ENCODE results near the gene FBXW8. TPM values are rescaled to one million over a fixed set of nuclear protein-coding genes. Genes with fewer than 3 reads are reported as not detected.

Gene FBXW8
- polyA plus RNA-seq, 1 donor (not counting 4 experiments of a cell fraction or from before 2014, with no cell fraction given) = 5.0 TPM

- H2AFZ ChIP-seq (ENCODE audit: control insufficient read depth, low read length) = no peak overlapping the region
- no peak for TF ChIP-seq CTCF (optimal IDR thresholded peaks at IDR 0.05 in 1 of 3, IDR thresholded peaks at IDR 0.05 in 1 of 3, conservative IDR thresholded peaks at IDR 0.05 in 1 of 3; ENCODE audit: extremely low read depth in 1 of 3, insufficient read depth in 2 of 3, low read length in 3 of 3)
- TF ChIP-seq EZH2 (IDR thresholded peaks at IDR 0.05; ENCODE audit: low read length) = no peak
- no peak overlapping the region for H3K27ac ChIP-seq (ENCODE audit: control insufficient read depth, insufficient read depth, low read length)
- FAIRE-seq (no peak), DNase-seq (ENCODE audit: low read depth, low spot score) (no peak)
- H4K20me1 ChIP-seq (ENCODE audit: control insufficient read depth, extremely low read depth, insufficient read depth, low read length) = no peaks in the 10 kb centered on the region
- H3K9me3 ChIP-seq (ENCODE audit: control insufficient read depth, low read depth, low read length) = no peaks in the 10 kb centered on the region
- H3K9me1 ChIP-seq (ENCODE audit: control insufficient read depth, extremely low read depth, insufficient read depth, low read length) = no peaks in the 10 kb centered on the region
- H3K4me3 ChIP-seq (ENCODE audit: control insufficient read depth in 2 of 3, extremely low read depth in 1 of 3, insufficient read depth in 2 of 3, low read depth in 1 of 3, low read length in 3 of 3) = no peak overlapping the region
- dilution Hi-C loops (cut with MboI; ENCODE audit: extremely low pct_ligation_motif_present, low sequenced_read_pairs) = no loop called here
- peaks cover 10% of the 10 kb centered on the region for H3K27me3 ChIP-seq (ENCODE audit: control insufficient read depth, extremely low read depth, insufficient read depth, low read length)
- H3K4me2 ChIP-seq (ENCODE audit: control insufficient read depth, extremely low read depth, insufficient read depth, low read depth, low read length) = no peak overlapping the region
- H3K36me3 ChIP-seq (ENCODE audit: control insufficient read depth in 2 of 2, extremely low read depth in 1 of 2, insufficient read depth in 2 of 2, low read length in 2 of 2) = no peaks in the 10 kb centered on the region
- H3K9ac ChIP-seq (ENCODE audit: control insufficient read depth, extremely low read depth, insufficient read depth, low read length) = no peak overlapping the region
- no peaks in the 10 kb centered on the region for H3K79me2 ChIP-seq (ENCODE audit: control insufficient read depth, insufficient read depth, low read length)
- no peaks in the 10 kb centered on the region for H3K4me1 ChIP-seq (ENCODE audit: control insufficient read depth, extremely low read depth, insufficient read depth, low read length)
These were observed 129.2 kb downstream of the FBXW8 start for GRCh38 chr12:117039891-117040309.

- dilution Hi-C loops (cut with MboI; ENCODE audit: extremely low pct_ligation_motif_present, low sequenced_read_pairs) = no loop called here
- Histone ChIP-seq H3K4me1 (ENCODE audit: control insufficient read depth, extremely low read depth, insufficient read depth, low read length) (no peaks in the 10 kb centered on the region), H3K27me3 (ENCODE audit: control insufficient read depth, extremely low read depth, insufficient read depth, low read length) (peaks cover 14% of the 10 kb centered on the region), H3K27ac (ENCODE audit: control insufficient read depth, insufficient read depth, low read length) (no peak overlapping the region), H3K4me2 (ENCODE audit: control insufficient read depth, extremely low read depth, insufficient read depth, low read depth, low read length) (no peak overlapping the region), H4K20me1 (ENCODE audit: control insufficient read depth, extremely low read depth, insufficient read depth, low read length) (no peaks in the 10 kb centered on the region), H2AFZ (ENCODE audit: control insufficient read depth, low read length) (no peak overlapping the region), H3K79me2 (ENCODE audit: control insufficient read depth, insufficient read depth, low read length) (no peaks in the 10 kb centered on the region), H3K36me3 (ENCODE audit: control insufficient read depth in 2 of 2, extremely low read depth in 1 of 2, insufficient read depth in 2 of 2, low read length in 2 of 2) (no peaks in the 10 kb centered on the region), H3K4me3 (ENCODE audit: control insufficient read depth in 2 of 3, extremely low read depth in 1 of 3, insufficient read depth in 2 of 3, low read depth in 1 of 3, low read length in 3 of 3) (no peak overlapping the region), H3K9me3 (ENCODE audit: control insufficient read depth, low read depth, low read length) (no peaks in the 10 kb centered on the region), H3K9me1 (ENCODE audit: control insufficient read depth, extremely low read depth, insufficient read depth, low read length) (no peaks in the 10 kb centered on the region), H3K9ac (ENCODE audit: control insufficient read depth, extremely low read depth, insufficient read depth, low read length) (no peak overlapping the region)
- no peak for FAIRE-seq
- DNase-seq (ENCODE audit: low read depth, low spot score) = no peak
- no peak for TF ChIP-seq CTCF (optimal IDR thresholded peaks at IDR 0.05 in 1 of 3, IDR thresholded peaks at IDR 0.05 in 1 of 3, conservative IDR thresholded peaks at IDR 0.05 in 1 of 3; ENCODE audit: extremely low read depth in 1 of 3, insufficient read depth in 2 of 3, low read length in 3 of 3)
- no peak for TF ChIP-seq EZH2 (IDR thresholded peaks at IDR 0.05; ENCODE audit: low read length)
These were observed 129.7 kb downstream of the FBXW8 start for GRCh38 chr12:117040496-117040895.

Data from keratinocyte (primary cell).